Measurements from ENCODE around the gene GBX2.

GBX2 gene

GRCh38 chr2:236117861-236118269 is 50.3 kb downstream of the GBX2 start:
- DNase-seq (ENCODE audit: low read depth, low spot score): no peak

GRCh38 chr2:236117401-236117800 is 50.8 kb downstream of the GBX2 start:
- no peak for DNase-seq (ENCODE audit: low read depth, low spot score)
